Skeletal muscle tissue (tissue), 4 donors: ENCODE data around the gene CDR2L. TPM values are rescaled to one million over a fixed set of nuclear protein-coding genes. Genes with fewer than 3 reads are reported as not detected.

Source experiments
- H3K27ac ChIP-seq: one replicate; pipeline ENCODE4 v1.7.0; 2013; ENCODE audit warnings: mild to moderate bottlenecking, low read depth, low read length, inconsistent platforms
- H3K27me3 ChIP-seq, 3 donors: one replicate each; pipeline ENCODE4 v1.7.0; 2013; ENCODE audit warnings: low read length in 3 of 3; ENCODE audit not compliant: control insufficient read depth in 3 of 3, insufficient read depth in 3 of 3
- H3K36me3 ChIP-seq, 3 donors: one replicate each; pipeline ENCODE4 v1.7.0; 2013; ENCODE audit warnings: low read length in 3 of 3; ENCODE audit not compliant: control insufficient read depth in 3 of 3, insufficient read depth in 3 of 3
- H3K4me1 ChIP-seq, 3 donors: one replicate each; pipeline ENCODE4 v1.7.0; 2013; ENCODE audit warnings: low read length in 3 of 3, mild to moderate bottlenecking in 3 of 3; ENCODE audit not compliant: control insufficient read depth in 3 of 3, insufficient read depth in 3 of 3
- H3K4me3 ChIP-seq, 3 donors: one replicate each; pipeline ENCODE4 v1.7.0; 2013; ENCODE audit warnings: low read length in 3 of 3
- H3K9ac ChIP-seq, 3 donors: one replicate each; pipeline ENCODE4 v1.7.0; 2013; ENCODE audit warnings: low read length in 3 of 3, mild to moderate bottlenecking in 3 of 3, moderate library complexity in 2 of 3, low read depth in 1 of 3
- H3K9me3 ChIP-seq, 3 donors: one replicate each; pipeline ENCODE4 v1.7.0; 2013; ENCODE audit warnings: low read length in 3 of 3; ENCODE audit not compliant: control insufficient read depth in 3 of 3
- total RNA-seq: library from RNA; depleted of rRNA; stranded (reverse); fragments of >200 nt; gene quantifications from one replicate; pipeline ENCODE4 v1.2.3, GENCODE V29; 2014
- donor health status: Osteomylitis.

CDR2L gene
- total RNA-seq, 1 donor from 2014 or later: 2.6 TPM

- Histone ChIP-seq H3K4me3 (peak overlapping the region; percentile 3 to 54 (median 51)), H3K4me1 (peaks cover 4 to 9% (median 7%) of the 10 kb centered on the region in 3 donors), H3K27ac (no peak overlapping the region), H3K27me3 (peaks cover 21 to 38% (median 38%) of the 10 kb centered on the region in 3 donors), H3K36me3 (no peaks in the 10 kb centered on the region), H3K9ac (peak overlapping the region in 1 of 3 donors; percentile 25), H3K9me3 (no peaks in the 10 kb centered on the region)
Observed at GRCh38 chr17:74970395-74970794, 17.0 kb upstream of the CDR2L start.

- H3K4me3 ChIP-seq: peak overlapping the region; percentile 51 to 54 (median 52)
- no peaks in the 10 kb centered on the region for H3K36me3 ChIP-seq
- H3K27ac ChIP-seq: no peak overlapping the region
- peaks cover 4 to 9% (median 7%) of the 10 kb centered on the region in 3 donors for H3K4me1 ChIP-seq
- peak overlapping the region in 2 of 3 donors; percentile 21 to 54 for H3K9ac ChIP-seq
- H3K9me3 ChIP-seq: no peaks in the 10 kb centered on the region
- peaks cover 21 to 38% (median 38%) of the 10 kb centered on the region in 3 donors for H3K27me3 ChIP-seq
Observed at GRCh38 chr17:74971069-74971841, 16.2 kb upstream of the CDR2L start.

- Histone ChIP-seq H3K9ac (peak overlapping the region in 2 of 3 donors; percentile 21 to 54), H3K27ac (no peak overlapping the region), H3K4me3 (peak overlapping the region; percentile 43 to 54 (median 52)), H3K4me1 (peaks cover 4 to 9% (median 7%) of the 10 kb centered on the region in 3 donors), H3K27me3 (peaks cover 21 to 38% (median 38%) of the 10 kb centered on the region in 3 donors), H3K9me3 (no peaks in the 10 kb centered on the region), H3K36me3 (no peaks in the 10 kb centered on the region)
Observed at GRCh38 chr17:74971842-74972106, 15.7 kb upstream of the CDR2L start.

- peak within 1 kb of the TSS; percentile 48 to 65 (median 52) for H3K4me3 ChIP-seq
- no peaks in the 10 kb centered on the region for H3K9me3 ChIP-seq
- no peaks in the 10 kb centered on the region for H3K36me3 ChIP-seq
- H3K27me3 ChIP-seq: peaks cover 21 to 38% (median 38%) of the 10 kb centered on the region in 3 donors
- peaks cover 4 to 9% (median 7%) of the 10 kb centered on the region in 3 donors for H3K4me1 ChIP-seq
- no peak within 1 kb of the TSS for H3K27ac ChIP-seq
- peak within 1 kb of the TSS; percentile 21 to 54 (median 23) for H3K9ac ChIP-seq
Observed at GRCh38 chr17:74972107-74972972, 15.1 kb upstream of the CDR2L start, which contains the start of gene HID1. TSS of gene HID1 (minus strand) at chr17:74972759. CDS start at chr17:74972656, 103 bp downstream.

- Histone ChIP-seq H3K4me3 (peak overlapping the region in 2 of 3 donors; percentile 45 to 48), H3K27ac (no peak overlapping the region), H3K4me1 (peaks cover 4 to 9% (median 7%) of the 10 kb centered on the region in 3 donors), H3K36me3 (no peaks in the 10 kb centered on the region), H3K9me3 (no peaks in the 10 kb centered on the region), H3K27me3 (peaks cover 21 to 41% (median 38%) of the 10 kb centered on the region in 3 donors), H3K9ac (no peak overlapping the region)
Observed at GRCh38 chr17:74972973-74973328, 14.5 kb upstream of the CDR2L start.

GRCh38 chr17:74975943-74976342 lies 11.5 kb upstream of the CDR2L start:
- H3K27me3 ChIP-seq: peaks cover 17 to 35% (median 29%) of the 10 kb centered on the region in 3 donors
- peaks cover 2 to 9% (median 5%) of the 10 kb centered on the region in 3 donors for H3K4me1 ChIP-seq
- no peaks in the 10 kb centered on the region for H3K36me3 ChIP-seq
- no peak overlapping the region for H3K27ac ChIP-seq
- no peaks in the 10 kb centered on the region for H3K9me3 ChIP-seq
- no peak overlapping the region for H3K4me3 ChIP-seq
- no peak overlapping the region for H3K9ac ChIP-seq

- H3K9ac ChIP-seq: no peak overlapping the region
- H3K9me3 ChIP-seq: no peaks in the 10 kb centered on the region
- H3K27ac ChIP-seq: no peak overlapping the region
- H3K36me3 ChIP-seq: no peaks in the 10 kb centered on the region
- H3K27me3 ChIP-seq: peaks cover 8 to 41% (median 36%) of the 10 kb centered on the region in 3 donors
- no peak overlapping the region for H3K4me3 ChIP-seq
- peaks cover 15 to 18% (median 17%) of the 10 kb centered on the region in 3 donors for H3K4me1 ChIP-seq
Observed at GRCh38 chr17:74977802-74978201, 9.6 kb upstream of the CDR2L start.

GRCh38 chr17:74978240-74978639 lies 9.2 kb upstream of the CDR2L start:
- no peak overlapping the region for H3K27ac ChIP-seq
- no peaks in the 10 kb centered on the region for H3K36me3 ChIP-seq
- peaks cover 7 to 37% (median 32%) of the 10 kb centered on the region in 3 donors for H3K27me3 ChIP-seq
- peaks cover 15 to 16% (median 15%) of the 10 kb centered on the region in 3 donors for H3K4me1 ChIP-seq
- no peak overlapping the region for H3K4me3 ChIP-seq
- no peak overlapping the region for H3K9ac ChIP-seq
- no peaks in the 10 kb centered on the region for H3K9me3 ChIP-seq

- H3K4me3 ChIP-seq: no peak overlapping the region
- H3K9ac ChIP-seq: no peak overlapping the region
- H3K36me3 ChIP-seq: no peaks in the 10 kb centered on the region
- peaks cover under 1 to 28% (median 20%) of the 10 kb centered on the region in 3 donors for H3K27me3 ChIP-seq
- no peaks in the 10 kb centered on the region for H3K9me3 ChIP-seq
- no peak overlapping the region for H3K27ac ChIP-seq
- H3K4me1 ChIP-seq: peaks cover 15 to 16% (median 15%) of the 10 kb centered on the region in 3 donors
Observed at GRCh38 chr17:74979408-74980146, 7.9 kb upstream of the CDR2L start.
